ENCODE measurements around the gene AP1S3.
"Not testable (repeated sequence)": the region's sequence is repeated elsewhere in the genome, so short reads cannot be mapped to it uniquely, and the experiment has no call there.

AP1S3 gene

GRCh38 chr2:223852281-223852795 is 15.0 kb upstream of the AP1S3 start:
- no peak for DNase-seq (ENCODE audit: low read depth)

GRCh38 chr2:223847410-223847809 is 10.0 kb upstream of the AP1S3 start:
- no peak for DNase-seq (ENCODE audit: low read depth)

- no peak for DNase-seq (ENCODE audit: low read depth)
Observed at GRCh38 chr2:223846515-223846914, 9.1 kb upstream of the AP1S3 start.

- DNase-seq (ENCODE audit: low read depth), result no peak
Observed at GRCh38 chr2:223841436-223842190, 4.2 kb upstream of the AP1S3 start.

- DNase-seq (ENCODE audit: low read depth), result no peak
Observed at GRCh38 chr2:223835701-223836532, 1.5 kb downstream of the AP1S3 start.

GRCh38 chr2:223834431-223834830 is 3.0 kb downstream of the AP1S3 start:
- DNase-seq (ENCODE audit: low read depth), result no peak

- DNase-seq (ENCODE audit: low read depth), result no peak
Observed at GRCh38 chr2:223832241-223832903, 5.0 kb downstream of the AP1S3 start.

- DNase-seq (ENCODE audit: low read depth), result no peak
Observed at GRCh38 chr2:223829128-223829527, 8.3 kb downstream of the AP1S3 start.

- no peak for DNase-seq (ENCODE audit: low read depth)
Observed at GRCh38 chr2:223828314-223828713, 9.1 kb downstream of the AP1S3 start.

GRCh38 chr2:223826995-223827394 is 10.4 kb downstream of the AP1S3 start:
- no peak for DNase-seq (ENCODE audit: low read depth)

- DNase-seq (ENCODE audit: low read depth), result no peak
Observed at GRCh38 chr2:223824301-223824700, 13.1 kb downstream of the AP1S3 start.

GRCh38 chr2:223822818-223823217 is 14.6 kb downstream of the AP1S3 start:
- no peak for DNase-seq (ENCODE audit: low read depth)

- DNase-seq (ENCODE audit: low read depth), result no peak
Observed at GRCh38 chr2:223820549-223820948, 16.8 kb downstream of the AP1S3 start.

- DNase-seq (ENCODE audit: low read depth), result no peak
Observed at GRCh38 chr2:223819891-223820290, 17.5 kb downstream of the AP1S3 start.

- DNase-seq (ENCODE audit: low read depth), result no peak
Observed at GRCh38 chr2:223815884-223816570, 21.4 kb downstream of the AP1S3 start.

- DNase-seq (ENCODE audit: low read depth), result no peak
Observed at GRCh38 chr2:223815186-223815883, 22.0 kb downstream of the AP1S3 start.

GRCh38 chr2:223814764-223815163 is 22.6 kb downstream of the AP1S3 start:
- not testable (repeated sequence) for DNase-seq (ENCODE audit: low read depth)

- DNase-seq (ENCODE audit: low read depth), result no peak
Observed at GRCh38 chr2:223813329-223813728, 24.1 kb downstream of the AP1S3 start.

GRCh38 chr2:223811757-223812156 is 25.6 kb downstream of the AP1S3 start:
- no peak for DNase-seq (ENCODE audit: low read depth)

GRCh38 chr2:223805008-223805407 is 32.4 kb downstream of the AP1S3 start:
- no peak for DNase-seq (ENCODE audit: low read depth)

GRCh38 chr2:223801736-223802135 is 35.6 kb downstream of the AP1S3 start:
- DNase-seq (ENCODE audit: low read depth), result no peak

Data from CMK (cell line).